Eye (tissue), 1 donor: ENCODE results near the gene TENM3.
"Not testable (repeated sequence)": the region's sequence is repeated elsewhere in the genome, so short reads cannot be mapped to it uniquely, and the experiment has no call there.

Experiments used
- DNase-seq: peaks from one replicate; pipeline ENCODE4 v3.0.0-alpha.2; 2015

TENM3 gene

DNA sequence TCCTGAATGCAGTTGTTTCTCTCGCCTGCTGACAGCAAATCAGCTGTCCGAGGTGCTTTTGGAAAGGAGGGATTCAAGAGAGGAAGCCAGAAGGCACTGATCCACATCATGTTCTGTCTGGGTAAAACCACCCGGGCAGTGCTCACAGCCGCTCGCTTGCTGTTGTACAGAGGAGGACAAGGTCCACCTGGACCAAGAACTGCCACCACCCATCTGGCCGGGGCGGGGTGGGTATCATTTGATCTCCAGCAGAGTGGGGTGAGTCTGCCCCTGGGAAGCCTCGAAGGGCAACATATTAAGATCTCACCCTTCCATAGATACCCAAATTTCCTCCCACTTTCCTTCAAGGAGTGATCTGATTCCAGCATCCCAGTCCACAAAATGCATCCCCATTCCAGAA, 560.9 kb downstream of the TENM3 start:
- DNase-seq = no peak

DNA sequence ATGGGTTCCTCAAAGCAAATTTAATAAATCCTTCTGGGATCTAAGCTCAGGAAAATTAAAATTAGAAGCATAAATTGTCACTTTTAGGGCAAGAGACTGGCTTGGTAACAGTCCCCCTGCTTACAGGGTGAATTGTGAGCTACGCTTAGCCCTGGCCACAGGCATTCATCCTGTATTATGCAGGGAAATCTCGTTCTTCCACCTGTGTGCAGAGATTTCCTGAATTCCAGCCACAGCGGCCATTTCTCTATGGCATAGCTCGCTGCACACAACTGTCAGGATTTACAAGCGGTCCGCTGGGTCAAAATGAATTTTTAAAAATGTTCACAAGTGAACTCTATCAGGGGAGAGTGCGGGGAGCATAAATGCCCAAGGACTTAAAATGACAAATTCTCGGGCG, 562.1 kb downstream of the TENM3 start:
- peak; percentile 53 for DNase-seq

DNA sequence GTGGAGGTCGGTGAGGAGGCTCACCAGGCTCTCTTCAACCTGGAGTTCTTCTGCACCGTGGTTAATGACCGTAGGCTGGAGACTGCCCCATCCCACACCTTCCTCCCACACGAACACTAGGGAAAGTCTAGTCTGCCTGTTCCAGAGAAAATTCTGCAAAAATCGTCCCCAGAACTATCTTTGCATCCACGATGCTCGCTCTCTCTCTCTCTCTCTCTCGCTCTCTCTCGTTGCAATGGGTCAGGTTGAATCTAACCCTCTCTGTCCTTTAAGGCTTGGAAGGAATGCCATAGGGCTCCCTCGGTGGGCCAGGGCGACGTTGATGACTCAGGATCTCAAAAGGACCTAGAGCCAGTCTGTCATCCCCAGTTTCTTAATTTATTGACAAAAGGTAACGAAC, 562.5 kb downstream of the TENM3 start:
- DNase-seq = no peak

DNA sequence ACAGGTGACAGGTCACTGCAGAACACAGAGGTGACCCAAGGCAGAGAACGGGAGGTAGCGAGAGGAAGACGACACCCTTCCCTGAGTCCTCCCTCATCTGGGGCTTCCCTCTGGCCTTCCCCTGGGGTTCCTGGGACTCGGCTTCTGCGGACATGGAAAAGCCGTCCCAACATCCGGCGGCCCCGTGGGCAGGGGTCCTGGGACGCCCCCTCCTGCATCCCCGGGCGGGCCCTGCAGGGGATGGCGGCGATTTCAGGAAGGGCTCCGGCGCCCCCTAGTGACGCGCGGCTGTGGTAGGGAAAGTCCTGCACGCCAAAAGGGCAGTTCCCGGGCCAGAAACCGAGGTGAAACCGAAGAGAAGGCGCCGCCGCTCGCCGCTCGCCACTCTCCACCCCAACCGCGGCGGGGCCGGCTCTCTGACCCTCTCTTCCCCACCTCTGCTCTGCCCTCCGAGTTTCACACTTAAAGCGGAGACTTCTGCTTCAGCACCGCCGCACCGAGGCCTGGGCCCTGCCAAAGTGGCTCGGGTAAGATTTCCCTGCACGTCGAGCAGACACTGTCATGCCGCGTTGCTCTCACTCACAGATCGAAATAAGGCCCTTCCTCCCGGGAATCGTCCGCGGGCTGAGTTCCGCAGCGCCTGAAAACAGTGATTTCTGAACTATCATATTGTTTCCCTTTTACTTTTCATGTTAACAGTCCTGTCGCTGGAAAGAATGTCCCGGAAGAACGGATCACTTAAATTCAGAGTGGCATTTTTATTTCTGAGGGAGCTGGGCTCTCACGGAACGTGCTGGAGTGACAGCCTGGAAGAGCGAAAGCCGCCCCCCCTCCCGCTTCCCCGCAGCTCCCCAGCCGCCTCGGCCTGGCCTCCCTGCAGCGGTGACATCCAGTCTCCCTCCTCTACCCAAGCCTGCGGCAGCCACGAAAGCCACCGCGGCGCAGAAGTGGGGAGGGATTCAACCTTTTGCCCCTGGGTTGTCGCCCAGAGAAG, 563.4 kb downstream of the TENM3 start:
- DNase-seq = peak; percentile 95

DNA sequence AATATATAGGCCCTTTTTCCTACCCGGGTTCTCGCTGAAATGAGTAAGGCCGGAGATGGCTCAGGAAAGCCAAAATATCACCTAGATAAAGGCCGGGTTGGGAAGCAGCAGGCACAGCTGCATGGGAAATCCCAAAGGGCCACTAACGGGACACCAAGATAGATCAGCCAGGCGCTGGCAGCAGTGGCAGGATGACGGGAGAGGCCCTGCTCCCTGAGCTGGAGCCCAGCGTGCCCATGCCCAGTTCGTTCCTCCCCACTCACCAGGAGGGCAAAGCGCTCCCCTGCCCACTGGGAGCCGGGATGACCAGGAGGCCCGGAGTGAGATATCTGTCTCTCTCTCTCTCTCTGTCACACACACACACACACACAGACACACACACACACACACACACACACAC, 564.1 kb downstream of the TENM3 start:
- no peak for DNase-seq

DNA sequence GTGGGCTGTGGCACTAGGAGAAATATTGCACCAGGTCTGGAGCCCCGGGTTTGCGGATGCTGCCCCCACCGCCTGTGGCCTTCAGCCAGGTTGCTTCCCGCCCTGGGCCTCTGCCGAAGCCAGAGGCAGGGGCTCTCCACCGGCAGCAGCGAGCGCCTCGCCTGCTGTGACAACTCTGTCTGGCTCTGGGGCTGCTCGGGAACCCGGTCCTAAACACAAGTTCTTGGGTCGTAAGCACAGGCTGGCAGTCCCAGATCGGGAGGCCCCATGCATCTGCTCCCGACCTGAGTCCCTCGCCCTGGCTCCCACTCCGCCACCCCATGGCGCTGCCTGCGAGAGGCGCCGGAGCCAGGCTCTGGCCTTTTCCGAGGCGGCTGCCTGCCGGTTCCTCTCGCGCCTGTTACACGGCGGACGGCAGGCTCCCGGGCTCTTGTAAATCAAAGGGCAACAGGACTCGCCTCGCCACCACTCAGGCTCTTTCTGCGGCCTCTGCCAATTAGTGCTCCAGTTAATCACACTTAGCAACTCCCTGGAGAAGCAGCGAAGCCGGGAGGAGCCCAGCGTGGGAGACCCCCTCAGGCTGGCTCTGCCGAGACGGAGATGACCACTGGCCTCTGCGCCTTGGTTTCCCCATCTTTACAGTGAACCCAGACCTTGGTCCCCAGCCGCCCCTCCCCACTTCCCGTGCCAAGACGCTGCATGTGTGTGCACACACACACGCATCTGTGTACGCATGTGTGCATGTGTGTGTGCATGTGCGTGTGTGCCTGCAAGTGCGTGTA, 564.8 kb downstream of the TENM3 start:
- no peak for DNase-seq

DNA sequence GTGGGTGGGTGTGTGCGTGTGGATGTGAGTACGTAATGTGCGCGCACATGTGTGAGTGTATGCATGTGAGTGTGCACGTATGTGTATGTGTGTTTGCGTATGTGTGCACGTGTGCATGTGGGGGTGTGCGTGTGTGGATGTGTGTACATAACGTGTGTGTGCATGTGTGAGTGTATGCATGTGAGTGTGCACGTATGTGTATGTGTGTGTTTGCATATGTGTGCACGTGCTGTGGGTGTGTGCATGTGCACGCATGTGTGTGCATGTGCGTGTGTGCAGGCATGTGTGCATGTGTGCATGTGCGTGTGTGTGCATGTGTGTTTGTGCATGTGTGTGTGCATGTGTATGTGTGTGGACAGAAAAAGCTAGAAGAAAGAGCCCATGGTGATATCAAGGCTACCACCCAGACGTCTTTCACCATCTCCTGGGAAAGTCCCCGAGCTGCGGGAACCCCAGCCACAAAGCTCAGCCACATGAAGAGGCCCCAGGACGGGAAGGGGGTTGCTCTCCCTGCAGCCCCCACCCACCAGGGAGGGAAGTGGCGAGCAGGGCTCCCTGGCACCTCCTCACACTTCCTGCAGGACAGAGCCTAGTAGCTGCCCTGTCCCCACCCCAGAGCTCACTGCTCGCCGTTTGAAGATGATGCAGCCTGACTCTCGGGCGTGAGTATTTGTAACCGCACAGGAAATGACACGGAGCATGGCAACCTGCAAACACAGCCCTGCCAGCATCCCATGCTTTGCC, 565.6 kb downstream of the TENM3 start:
- no peak for DNase-seq

DNA sequence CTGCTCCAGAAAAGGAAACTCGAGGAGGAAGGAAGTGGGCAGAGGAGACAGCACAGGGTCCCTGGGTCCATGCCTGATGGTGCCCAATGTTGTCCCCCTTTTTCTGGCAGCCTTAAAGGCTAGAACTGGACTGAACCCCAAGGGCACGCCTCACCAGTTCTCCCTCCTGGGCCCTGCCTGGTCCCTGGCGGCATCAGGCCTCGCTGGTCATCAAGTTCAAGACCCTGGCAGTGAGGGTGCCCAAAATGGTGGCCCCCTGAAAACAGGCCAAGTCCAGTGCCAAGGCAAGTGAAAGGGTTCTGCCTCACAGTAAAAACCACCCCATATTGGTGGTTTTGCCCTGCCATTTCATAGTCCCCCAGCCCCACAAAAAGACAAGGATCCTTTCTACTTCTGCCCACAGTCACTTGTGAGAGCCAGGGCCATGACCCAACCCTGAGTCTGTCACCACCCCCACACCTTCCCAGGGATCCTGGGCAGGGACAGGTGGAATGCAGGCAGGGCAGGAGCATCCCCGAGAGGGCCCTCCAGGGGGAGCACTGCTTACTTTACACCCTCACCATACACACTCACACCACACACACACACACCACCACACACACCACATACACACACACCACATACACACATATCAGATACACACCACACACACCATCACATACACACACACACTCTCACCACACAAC, 566.4 kb downstream of the TENM3 start:
- DNase-seq = no peak

DNA sequence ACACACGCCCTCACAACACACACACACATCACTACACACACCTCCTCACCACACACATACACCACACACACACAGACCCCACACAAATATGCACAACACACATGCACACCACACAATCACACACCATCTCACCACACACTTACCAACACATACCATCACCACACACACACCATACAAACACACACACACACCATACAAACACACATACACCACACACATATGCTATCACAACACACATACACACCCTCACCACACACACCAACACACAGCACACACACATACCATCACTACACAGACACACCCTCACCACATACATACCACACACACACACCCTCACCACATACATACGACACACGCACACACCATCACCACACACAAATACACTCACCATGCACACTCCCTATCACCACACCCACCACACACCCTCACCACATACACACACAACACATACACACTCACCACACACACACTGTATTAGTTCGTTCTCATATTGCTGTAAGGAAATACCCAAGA, 567.0 kb downstream of the TENM3 start:
- no peak for DNase-seq

DNA sequence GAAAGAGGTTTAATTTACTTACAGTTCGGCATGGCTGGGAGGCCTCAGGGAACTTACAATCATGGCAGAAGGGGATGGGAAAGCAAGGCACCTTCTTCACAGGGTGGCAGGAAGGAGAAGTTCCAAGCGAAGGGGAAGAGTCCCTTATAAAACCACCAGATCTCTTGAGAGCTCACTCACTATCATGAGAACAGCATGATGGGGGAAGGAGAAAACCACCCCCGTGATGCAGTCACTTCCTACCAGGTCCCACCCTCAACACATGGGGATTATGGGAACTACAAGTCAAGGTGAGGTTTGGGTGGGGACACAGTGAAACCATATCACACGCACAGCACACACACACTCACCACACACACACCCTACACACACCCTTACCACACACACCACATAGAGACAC, 569.7 kb downstream of the TENM3 start:
- DNase-seq = no peak

DNA sequence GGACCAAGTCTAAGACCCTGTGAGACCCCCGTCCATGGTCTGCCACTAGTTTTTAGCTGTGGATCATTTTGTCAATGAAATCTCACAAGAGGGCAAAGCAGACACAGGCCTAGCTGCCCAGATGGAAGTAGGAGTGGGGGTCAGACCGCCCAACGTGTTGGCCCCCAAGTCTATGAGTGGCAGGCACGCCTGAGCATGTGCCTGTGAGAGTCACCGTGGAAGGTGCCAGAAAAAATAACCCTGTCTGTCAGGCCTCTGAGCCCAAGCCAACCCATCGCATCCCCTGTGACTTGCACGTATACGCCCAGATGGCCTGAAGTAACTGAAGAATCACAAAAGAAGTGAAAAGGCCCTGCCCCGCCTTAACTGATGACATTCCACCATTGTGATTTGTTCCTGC, 570.9 kb downstream of the TENM3 start:
- not testable (repeated sequence) for DNase-seq

DNA sequence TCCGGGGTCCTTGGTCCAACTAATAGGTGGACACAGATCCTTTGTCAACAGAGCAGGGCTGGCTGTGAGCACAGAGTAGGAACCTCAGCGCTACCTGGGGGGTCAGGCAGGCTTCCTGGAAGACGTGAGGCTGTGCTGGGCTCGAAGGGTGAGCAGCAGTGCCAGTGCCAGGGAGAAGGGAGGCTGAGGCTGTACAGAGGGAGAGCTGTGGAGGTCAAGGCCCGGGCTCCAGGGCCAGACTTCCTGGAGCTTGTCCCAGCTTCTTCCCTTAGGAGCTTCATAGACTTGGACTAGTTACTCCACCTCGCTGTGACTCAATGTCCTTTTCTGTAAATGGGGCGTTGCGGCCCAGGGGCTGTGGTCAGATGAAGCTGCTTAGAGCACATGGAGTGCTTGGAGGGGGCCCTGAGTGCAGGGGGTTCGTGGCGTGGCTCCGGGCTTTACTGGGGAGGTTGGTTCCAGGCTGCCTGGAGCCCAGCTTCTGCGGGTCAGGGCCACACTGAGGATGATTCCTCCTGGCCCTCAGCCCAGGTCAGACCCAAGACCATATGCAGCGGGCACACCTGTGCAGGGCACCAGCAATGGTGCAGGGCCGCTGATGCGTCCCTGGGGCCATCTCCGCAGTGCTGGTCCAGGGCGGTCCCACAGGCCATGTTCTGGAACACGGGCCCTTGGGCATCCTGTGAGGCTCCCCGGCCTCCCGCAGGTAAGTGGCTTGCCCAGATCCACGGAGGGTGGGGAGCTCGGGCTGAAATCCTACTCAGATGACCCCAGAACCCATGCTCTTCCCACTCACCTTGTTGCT, 575.9 kb downstream of the TENM3 start:
- no peak for DNase-seq

DNA sequence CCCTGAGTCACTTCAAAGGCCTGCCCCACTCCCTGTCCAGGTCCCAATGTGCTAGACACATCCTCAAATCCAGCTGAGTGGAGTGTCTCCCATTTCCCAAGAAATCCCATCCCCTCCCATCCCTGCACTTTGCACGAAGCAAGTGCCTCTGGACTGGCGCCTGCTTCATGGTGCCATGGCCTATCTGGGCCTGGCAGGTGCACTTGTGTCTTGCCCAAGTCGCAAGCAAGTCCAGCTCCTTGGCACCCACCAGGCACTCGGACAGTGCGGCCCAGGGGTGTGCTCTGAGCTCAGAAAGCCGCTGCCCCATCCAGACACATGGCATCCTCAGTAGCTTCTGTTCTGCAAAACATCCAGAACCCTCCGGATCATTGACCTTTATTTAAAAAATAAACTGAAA, 576.5 kb downstream of the TENM3 start:
- no peak for DNase-seq

DNA sequence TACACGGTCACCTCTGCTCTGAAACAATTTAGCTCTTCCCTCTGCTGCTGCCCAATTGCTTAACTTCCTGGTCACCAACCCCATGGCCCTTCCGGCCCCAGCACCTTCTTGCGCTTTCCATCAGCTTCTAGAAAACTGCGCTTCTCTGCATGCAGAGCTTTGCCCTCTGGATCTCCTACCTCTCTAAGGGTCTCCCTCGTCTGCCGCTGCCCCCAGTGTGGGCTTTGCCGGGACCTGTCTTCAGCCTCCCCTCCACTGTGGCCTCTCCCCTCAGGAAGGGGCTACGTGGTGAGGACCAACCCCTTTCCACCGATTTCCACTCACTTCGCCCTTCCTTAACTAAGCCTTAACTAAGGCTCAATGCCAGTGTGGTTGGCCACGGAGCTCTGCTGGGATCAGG, 579.4 kb downstream of the TENM3 start:
- no peak for DNase-seq

DNA sequence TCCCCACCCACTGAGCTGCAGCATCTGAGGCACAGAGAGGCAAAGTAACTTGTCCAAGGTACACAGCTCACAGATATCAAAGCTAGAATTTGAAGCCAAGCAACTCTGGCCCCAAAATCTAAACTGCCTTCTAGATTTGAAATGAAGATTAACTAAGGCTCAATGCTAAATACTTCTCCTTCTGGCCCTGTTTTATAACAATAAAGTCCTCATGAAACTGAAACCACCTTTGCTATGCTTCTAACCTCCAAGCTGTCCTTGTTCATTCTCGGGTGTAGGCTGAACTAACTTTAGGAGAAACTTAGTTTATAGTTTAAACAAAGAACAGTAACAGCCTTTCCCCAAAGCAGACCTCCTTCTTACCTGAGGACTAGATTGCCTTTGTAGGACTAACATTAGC, 580.4 kb downstream of the TENM3 start:
- DNase-seq = no peak

DNA sequence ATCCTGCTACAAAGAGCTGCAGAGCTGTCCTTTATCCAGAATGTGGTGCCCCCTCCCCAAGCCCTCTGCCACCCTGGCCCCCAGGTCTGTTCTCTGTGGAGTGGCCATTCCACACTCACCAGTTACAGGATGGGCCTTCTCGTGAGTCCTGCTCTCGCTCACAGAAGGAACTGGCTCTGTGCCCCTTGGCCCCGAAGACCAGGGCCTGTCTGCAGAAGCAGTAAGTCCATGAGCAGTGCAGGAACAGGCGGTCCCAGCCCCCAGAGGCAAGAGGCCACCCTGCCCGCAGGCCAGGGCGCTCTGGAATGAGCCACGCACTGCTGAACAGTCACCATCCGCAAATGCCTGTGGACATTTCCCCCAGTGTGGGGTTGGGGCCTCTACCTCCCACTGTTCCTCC, 581.8 kb downstream of the TENM3 start:
- DNase-seq = no peak

DNA sequence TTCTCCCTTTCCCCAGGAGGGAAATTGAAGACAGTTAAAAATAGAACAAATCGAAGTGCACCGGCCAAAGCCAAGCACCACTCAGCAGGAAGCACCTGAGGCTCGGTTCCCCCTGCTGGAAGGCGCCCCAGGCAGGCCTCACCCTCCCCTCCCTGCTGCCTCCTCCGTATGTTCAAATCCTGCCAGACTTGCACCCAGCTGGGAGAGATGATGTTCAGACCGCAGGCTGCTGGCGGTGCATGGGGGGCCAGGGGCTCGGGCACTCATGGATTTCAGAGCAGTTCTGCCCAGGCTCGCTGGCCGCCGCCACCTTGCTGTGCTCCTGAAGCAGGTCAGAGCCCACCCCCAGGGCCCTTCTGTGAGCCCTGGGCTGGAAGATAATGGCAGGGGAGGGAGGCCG, 582.6 kb downstream of the TENM3 start:
- DNase-seq = no peak

DNA sequence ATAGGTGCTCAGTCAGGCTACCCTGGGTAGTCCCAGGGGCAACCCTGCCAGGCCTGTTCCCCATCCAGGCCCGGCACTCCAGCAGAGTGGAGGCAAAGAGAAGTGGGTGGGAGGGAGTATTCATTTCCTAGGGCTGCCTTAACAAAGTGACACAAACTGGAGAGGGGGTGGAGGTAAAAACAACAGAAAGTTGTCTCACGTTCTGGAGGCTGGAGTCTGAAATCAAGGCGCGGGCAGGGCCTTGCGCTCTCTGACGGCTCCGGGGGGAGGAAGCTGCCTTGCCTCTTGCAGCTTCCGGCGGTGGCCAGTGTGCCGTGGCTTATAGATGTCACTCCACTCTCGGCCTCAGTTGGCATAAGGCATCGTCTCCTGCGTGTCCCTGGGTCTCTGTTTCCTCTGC, 583.2 kb downstream of the TENM3 start:
- DNase-seq = no peak

DNA sequence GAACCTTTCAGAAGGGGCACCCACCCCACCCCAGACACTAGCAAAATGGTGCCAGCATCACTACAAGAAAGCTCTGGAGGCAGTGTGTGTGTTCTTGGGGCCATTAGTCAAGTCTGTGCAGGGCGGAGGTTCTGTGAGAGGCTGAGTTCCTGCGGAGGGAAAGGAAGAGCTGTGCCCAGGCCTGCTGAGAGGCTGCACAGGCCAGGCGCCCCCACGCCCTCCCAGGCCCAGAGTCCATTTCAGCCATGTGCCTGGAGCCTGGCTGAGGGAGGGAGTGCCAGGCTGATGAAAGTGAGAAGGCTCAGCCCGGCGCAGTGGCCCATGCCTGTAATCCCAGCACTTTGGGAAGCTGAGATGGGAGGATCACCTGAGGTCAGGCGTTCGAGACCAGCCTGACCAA, 584.0 kb downstream of the TENM3 start:
- DNase-seq = no peak

DNA sequence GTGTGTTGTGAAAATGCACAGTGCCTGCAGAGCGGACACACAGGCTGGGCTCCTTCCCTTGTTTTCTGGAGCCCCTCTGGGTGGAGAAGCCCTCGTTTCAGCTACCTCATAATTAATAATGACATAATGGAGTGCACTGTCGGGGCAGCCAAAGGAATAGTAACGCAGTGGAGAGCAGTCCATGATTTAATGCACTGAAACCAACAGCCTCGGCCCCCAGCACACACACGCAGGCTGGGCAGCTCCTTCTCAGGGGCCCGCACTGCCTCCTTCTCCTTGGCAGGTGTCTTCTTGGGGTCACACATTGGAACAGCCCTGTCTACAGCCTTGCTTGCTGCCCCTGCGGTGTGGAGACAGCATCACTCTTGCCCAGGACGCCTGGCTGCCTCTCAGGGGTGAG, 584.8 kb downstream of the TENM3 start:
- DNase-seq = peak; percentile 61

DNA sequence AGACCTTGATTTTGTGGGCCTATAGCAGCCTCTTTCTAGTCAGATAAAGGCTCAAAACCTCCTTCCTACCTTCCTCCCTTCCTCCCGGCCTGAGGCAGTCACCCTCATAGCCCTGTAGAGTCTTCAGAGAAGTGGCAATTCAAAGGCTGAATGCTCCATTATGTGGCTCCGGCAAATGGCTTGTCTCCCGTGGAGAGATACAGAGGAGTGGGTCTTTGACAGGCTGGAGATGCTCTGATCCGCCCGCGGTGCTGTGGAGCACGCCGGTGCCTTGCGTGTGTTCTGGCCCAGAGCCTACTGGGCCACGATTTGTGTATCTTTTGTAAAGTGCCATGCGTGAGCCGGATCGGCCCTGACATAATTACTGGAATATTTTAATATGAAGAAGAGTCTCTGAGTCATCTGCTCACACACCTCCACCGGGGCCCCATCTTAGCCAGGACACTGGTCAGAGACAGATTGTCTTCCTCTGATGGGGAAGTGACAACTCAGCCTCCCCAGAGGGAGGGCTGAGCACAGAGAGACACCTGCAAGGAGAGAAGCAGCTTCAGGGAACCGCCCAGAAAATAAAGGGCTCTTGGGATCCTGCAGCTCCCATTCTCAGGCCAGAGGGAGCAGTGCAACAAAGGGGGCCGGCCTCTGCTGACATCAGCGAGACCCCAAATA, 585.3 kb downstream of the TENM3 start:
- DNase-seq = peak; percentile 60
